Activated naive CD8-positive, alpha-beta T cell treated with anti-CD3 and anti-CD28 coated beads for 36 hours (primary cell): ENCODE data around the gene SLC5A1. TPM values are rescaled to one million over a fixed set of nuclear protein-coding genes. Genes with fewer than 3 reads are reported as not detected.

Experiments
- DNase-seq: peaks from one replicate; pipeline ENCODE4 v3.0.0; 2021
- H3K27ac Mint-ChIP-seq: one replicate; pipeline ENCODE4 v1.8.0; 2022; ENCODE audit warnings: mild to moderate bottlenecking, moderate library complexity, mixed read lengths
- H3K27me3 Mint-ChIP-seq: one replicate; pipeline ENCODE4 v1.8.0; 2022; ENCODE audit warnings: mild to moderate bottlenecking, mixed read lengths
- H3K36me3 Mint-ChIP-seq: one replicate; pipeline ENCODE4 v1.8.0; 2021; ENCODE audit warnings: mild to moderate bottlenecking, mixed read lengths
- H3K4me1 Mint-ChIP-seq: one replicate; pipeline ENCODE4 v1.8.0; 2021; ENCODE audit warnings: mixed read lengths
- H3K4me3 Mint-ChIP-seq: one replicate; pipeline ENCODE4 v1.8.0; 2022; ENCODE audit warnings: mild to moderate bottlenecking, moderate library complexity, mixed read lengths
- H3K9me3 Mint-ChIP-seq: one replicate; pipeline ENCODE4 v1.8.0; 2022; ENCODE audit warnings: mixed read lengths
- total RNA-seq, 2 experiments: library from RNA; stranded (reverse); gene quantifications; one replicate each; pipeline ENCODE4 v1.2.3, GENCODE V29; 2021

Gene SLC5A1
- total RNA-seq, 2 experiments from 2014 or later: not detected

- Mint-ChIP-seq H3K27me3 (peaks cover 32% of the 10 kb centered on the region), H3K4me1 (no peaks in the 10 kb centered on the region), H3K9me3 (no peaks in the 10 kb centered on the region), H3K36me3 (no peaks in the 10 kb centered on the region), H3K27ac (no peak overlapping the region), H3K4me3 (no peak overlapping the region)
- DNase-seq: no peak
Measured at GRCh38 chr22:32037236-32037635, 5.8 kb upstream of the SLC5A1 start.

- Mint-ChIP-seq H3K27me3 (peaks cover 55% of the 10 kb centered on the region), H3K27ac (no peak overlapping the region), H3K4me1 (no peaks in the 10 kb centered on the region), H3K36me3 (no peaks in the 10 kb centered on the region), H3K4me3 (no peak overlapping the region), H3K9me3 (no peaks in the 10 kb centered on the region)
- no peak for DNase-seq
Measured at GRCh38 chr22:32040324-32040904, 2.6 kb upstream of the SLC5A1 start.

GRCh38 chr22:32043391-32043790, 330 bp downstream of the SLC5A1 start:
- peaks cover 76% of the 10 kb centered on the region for H3K27me3 Mint-ChIP-seq
- no peak overlapping the region for H3K4me3 Mint-ChIP-seq
- H3K9me3 Mint-ChIP-seq: no peaks in the 10 kb centered on the region
- no peaks in the 10 kb centered on the region for H3K4me1 Mint-ChIP-seq
- no peaks in the 10 kb centered on the region for H3K36me3 Mint-ChIP-seq
- no peak for DNase-seq
- no peak overlapping the region for H3K27ac Mint-ChIP-seq

- Mint-ChIP-seq H3K36me3 (no peaks in the 10 kb centered on the region), H3K27ac (no peak overlapping the region), H3K9me3 (no peaks in the 10 kb centered on the region), H3K27me3 (peaks cover 72% of the 10 kb centered on the region), H3K4me1 (no peaks in the 10 kb centered on the region), H3K4me3 (no peak overlapping the region)
- DNase-seq: no peak
Measured at GRCh38 chr22:32044477-32044876, 1.4 kb downstream of the SLC5A1 start.

DNA sequence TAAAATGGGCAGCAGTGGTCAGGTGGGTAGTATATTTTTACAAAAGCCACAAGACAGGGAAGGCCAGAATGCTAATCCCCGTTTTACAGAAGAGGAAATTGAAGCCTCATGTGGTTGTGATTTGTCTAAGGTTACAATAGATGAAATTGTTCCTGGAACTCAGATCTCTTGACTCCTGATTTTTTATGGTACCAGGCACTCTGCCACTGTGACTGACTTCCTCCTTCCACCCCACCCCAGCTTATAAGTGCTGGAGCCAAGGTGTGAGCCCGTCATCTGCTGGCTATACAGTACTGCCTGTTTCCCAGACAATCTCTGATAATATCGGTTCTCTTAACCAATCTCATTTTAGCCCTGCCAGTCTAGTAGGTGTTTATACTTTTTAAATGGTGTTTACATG, 1.9 kb downstream of the SLC5A1 start:
- H3K4me1 Mint-ChIP-seq: no peaks in the 10 kb centered on the region
- no peak overlapping the region for H3K4me3 Mint-ChIP-seq
- H3K27me3 Mint-ChIP-seq: peaks cover 73% of the 10 kb centered on the region
- H3K36me3 Mint-ChIP-seq: no peaks in the 10 kb centered on the region
- no peak for DNase-seq
- H3K9me3 Mint-ChIP-seq: no peaks in the 10 kb centered on the region
- H3K27ac Mint-ChIP-seq: no peak overlapping the region

DNA sequence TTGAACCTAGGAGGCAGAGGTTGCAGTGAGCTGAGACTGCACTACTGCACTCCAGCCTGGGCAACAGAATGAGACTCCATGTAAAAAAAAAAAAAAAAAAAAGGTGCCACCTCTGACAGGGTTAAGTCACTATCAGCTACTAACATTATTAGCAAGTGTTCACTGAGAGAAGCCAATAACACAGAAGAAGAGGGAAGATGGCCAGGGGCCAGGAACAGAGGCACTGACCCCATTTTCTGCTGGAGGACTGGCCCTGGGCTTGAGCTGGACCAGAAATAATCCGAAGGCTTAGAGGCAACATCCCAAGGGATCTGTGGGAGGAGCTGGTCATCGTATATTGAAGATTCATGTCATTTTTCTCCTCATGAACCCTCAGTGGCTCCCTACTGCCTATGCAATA, 5.0 kb downstream of the SLC5A1 start:
- H3K36me3 Mint-ChIP-seq: no peaks in the 10 kb centered on the region
- H3K27me3 Mint-ChIP-seq: peaks cover 74% of the 10 kb centered on the region
- H3K9me3 Mint-ChIP-seq: no peaks in the 10 kb centered on the region
- DNase-seq: no peak
- H3K4me1 Mint-ChIP-seq: peaks cover 15% of the 10 kb centered on the region
- H3K4me3 Mint-ChIP-seq: no peak overlapping the region
- H3K27ac Mint-ChIP-seq: no peak overlapping the region

GRCh38 chr22:32050678-32051515, 7.8 kb downstream of the SLC5A1 start:
- H3K4me3 Mint-ChIP-seq: no peak overlapping the region
- no peaks in the 10 kb centered on the region for H3K36me3 Mint-ChIP-seq
- no peak overlapping the region for H3K27ac Mint-ChIP-seq
- peaks cover 15% of the 10 kb centered on the region for H3K4me1 Mint-ChIP-seq
- H3K9me3 Mint-ChIP-seq: no peaks in the 10 kb centered on the region
- DNase-seq: peak; percentile 78
- peaks cover 74% of the 10 kb centered on the region for H3K27me3 Mint-ChIP-seq

DNA sequence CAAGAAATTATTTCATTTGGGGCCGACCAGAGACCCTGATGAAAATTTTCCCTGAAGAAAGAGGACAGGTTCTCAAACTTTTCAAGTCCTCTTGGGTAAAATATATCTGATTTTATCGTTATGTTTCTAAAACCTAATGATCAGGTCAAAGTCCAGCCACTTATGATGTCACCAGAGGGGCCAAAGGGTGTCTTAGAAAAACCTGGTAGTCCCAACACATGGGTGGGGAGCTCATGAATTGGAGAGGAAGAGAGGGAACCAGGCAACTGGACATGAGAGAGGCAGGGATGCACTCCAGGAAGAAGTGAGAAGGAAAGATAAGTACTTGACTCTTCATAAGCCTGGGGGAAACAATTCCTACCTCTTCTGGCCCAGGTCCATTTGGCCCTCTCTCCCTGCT, 9.2 kb downstream of the SLC5A1 start:
- Mint-ChIP-seq H3K4me1 (peaks cover 15% of the 10 kb centered on the region), H3K4me3 (no peak overlapping the region), H3K9me3 (no peaks in the 10 kb centered on the region), H3K36me3 (no peaks in the 10 kb centered on the region), H3K27ac (no peak overlapping the region), H3K27me3 (peaks cover 60% of the 10 kb centered on the region)
- DNase-seq: no peak

- no peak overlapping the region for H3K27ac Mint-ChIP-seq
- no peak overlapping the region for H3K4me3 Mint-ChIP-seq
- H3K27me3 Mint-ChIP-seq: peaks cover 57% of the 10 kb centered on the region
- no peaks in the 10 kb centered on the region for H3K36me3 Mint-ChIP-seq
- H3K9me3 Mint-ChIP-seq: no peaks in the 10 kb centered on the region
- peaks cover 15% of the 10 kb centered on the region for H3K4me1 Mint-ChIP-seq
- no peak for DNase-seq
Measured at GRCh38 chr22:32052936-32053791, 10.1 kb downstream of the SLC5A1 start.

- H3K4me1 Mint-ChIP-seq: peaks cover 15% of the 10 kb centered on the region
- no peaks in the 10 kb centered on the region for H3K9me3 Mint-ChIP-seq
- no peak overlapping the region for H3K27ac Mint-ChIP-seq
- no peak overlapping the region for H3K4me3 Mint-ChIP-seq
- H3K27me3 Mint-ChIP-seq: peaks cover 56% of the 10 kb centered on the region
- no peak for DNase-seq
- no peaks in the 10 kb centered on the region for H3K36me3 Mint-ChIP-seq
Measured at GRCh38 chr22:32055069-32055468, 12.0 kb downstream of the SLC5A1 start.

DNA sequence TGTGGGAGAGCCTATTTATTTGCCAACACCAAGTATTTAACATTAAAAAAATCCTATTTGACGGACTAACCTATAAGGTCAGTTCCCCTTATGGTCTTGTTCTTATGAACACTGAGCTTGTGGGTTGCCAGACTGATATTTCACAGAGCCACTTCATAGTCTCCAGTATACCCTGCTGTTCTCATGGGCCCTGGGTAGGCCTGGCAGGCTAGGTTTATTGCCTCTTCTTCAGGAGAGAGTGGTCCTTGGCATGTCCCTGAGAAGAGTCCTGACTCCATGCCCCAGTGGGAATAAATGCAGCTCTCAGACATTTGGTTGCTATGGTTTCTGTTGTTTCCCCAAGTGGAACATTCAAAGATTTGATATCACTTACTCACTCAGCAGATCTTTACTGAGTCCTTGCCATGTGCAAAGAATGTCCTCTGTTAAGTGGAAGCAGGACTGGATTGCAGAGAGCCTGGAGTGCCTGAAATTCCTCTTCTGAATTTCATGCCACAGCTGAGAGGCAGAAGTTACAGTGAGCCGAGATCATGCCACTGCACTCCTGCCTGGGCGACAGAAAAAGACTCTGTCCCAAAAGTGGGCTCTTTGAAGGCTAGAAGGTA, 15.7 kb downstream of the SLC5A1 start:
- Mint-ChIP-seq H3K27me3 (peaks cover 38% of the 10 kb centered on the region), H3K36me3 (no peaks in the 10 kb centered on the region), H3K27ac (no peak overlapping the region), H3K4me3 (no peak overlapping the region), H3K4me1 (no peaks in the 10 kb centered on the region), H3K9me3 (no peaks in the 10 kb centered on the region)
- no peak for DNase-seq

GRCh38 chr22:32059426-32059825, 16.4 kb downstream of the SLC5A1 start:
- Mint-ChIP-seq H3K27me3 (peaks cover 33% of the 10 kb centered on the region), H3K36me3 (no peaks in the 10 kb centered on the region), H3K4me3 (no peak overlapping the region), H3K9me3 (no peaks in the 10 kb centered on the region), H3K4me1 (no peaks in the 10 kb centered on the region), H3K27ac (no peak overlapping the region)
- no peak for DNase-seq

DNA sequence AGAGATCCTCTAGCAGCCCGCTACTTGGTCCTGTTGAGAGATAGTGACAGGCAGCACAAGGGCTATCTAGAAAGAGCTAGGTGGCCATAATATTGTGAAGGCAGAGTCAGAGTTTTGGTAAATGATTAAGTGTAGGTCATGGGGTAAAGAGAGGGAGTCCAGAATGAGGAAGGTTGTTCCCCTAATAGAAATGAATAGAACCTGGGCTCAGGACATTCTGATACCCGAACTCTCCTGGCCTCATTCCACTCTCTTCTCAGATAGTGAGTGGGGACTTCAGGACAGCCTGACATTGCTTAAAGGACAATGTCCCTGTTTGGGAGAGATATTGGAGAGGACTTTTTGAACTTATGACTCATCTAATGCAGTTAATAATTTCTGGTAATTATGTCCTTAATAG, 20.6 kb downstream of the SLC5A1 start:
- Mint-ChIP-seq H3K27me3 (peaks cover 23% of the 10 kb centered on the region), H3K27ac (no peak overlapping the region), H3K4me3 (no peak overlapping the region), H3K9me3 (no peaks in the 10 kb centered on the region), H3K36me3 (no peaks in the 10 kb centered on the region), H3K4me1 (no peaks in the 10 kb centered on the region)
- DNase-seq: no peak

- Mint-ChIP-seq H3K27ac (no peak overlapping the region), H3K4me1 (no peaks in the 10 kb centered on the region), H3K9me3 (no peaks in the 10 kb centered on the region), H3K27me3 (peaks cover 13% of the 10 kb centered on the region), H3K36me3 (no peaks in the 10 kb centered on the region), H3K4me3 (no peak overlapping the region)
- DNase-seq: no peak
Measured at GRCh38 chr22:32066820-32067219, 23.8 kb downstream of the SLC5A1 start.

DNA sequence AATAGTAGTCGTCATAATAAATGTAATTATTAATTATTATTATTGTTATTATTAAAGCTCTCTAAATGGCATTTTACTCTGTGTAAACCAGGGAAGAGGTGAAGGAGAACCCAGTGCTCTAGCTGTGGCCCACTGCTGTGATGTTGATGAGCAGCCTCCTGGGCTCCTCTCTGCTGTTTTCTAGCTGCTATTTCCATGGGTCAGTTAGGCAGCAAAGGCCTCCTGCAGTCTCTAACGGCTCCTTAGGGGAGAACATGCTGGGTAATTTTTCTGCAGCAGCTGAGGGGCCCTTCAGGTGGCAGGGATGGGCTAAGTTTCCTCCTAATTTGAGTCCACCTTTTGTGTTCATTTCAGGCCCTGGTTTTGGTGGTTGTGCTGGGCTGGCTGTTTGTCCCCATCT, 24.6 kb downstream of the SLC5A1 start:
- Mint-ChIP-seq H3K9me3 (no peaks in the 10 kb centered on the region), H3K4me1 (no peaks in the 10 kb centered on the region), H3K36me3 (no peaks in the 10 kb centered on the region), H3K4me3 (no peak overlapping the region), H3K27me3 (peaks cover 13% of the 10 kb centered on the region), H3K27ac (no peak overlapping the region)
- DNase-seq: no peak
